ENCODE data around the gene SOAT2.

- TF ChIP-seq POLR2AphosphoS5 (IDR thresholded peaks at IDR 0.05; ENCODE audit: low read depth, low read length) = no peak
- no peak for TF ChIP-seq TAF1 (IDR thresholded peaks at IDR 0.05; ENCODE audit: borderline replicate concordance, insufficient read depth, low read length)
- no peak for TF ChIP-seq REST (IDR thresholded peaks at IDR 0.05; ENCODE audit: insufficient read depth in 1 of 2, low read depth in 2 of 2, low read length in 2 of 2)
These were observed 69.9 kb downstream of the SOAT2 start for GRCh38 chr12:53173085-53173715.
